Tibial nerve (tissue), 3 donors: ENCODE results near the gene NELL2.
"Not testable (repeated sequence)": the region's sequence is repeated elsewhere in the genome, so short reads cannot be mapped to it uniquely, and the experiment has no call there.

ENCODE experiments used
- CTCF ChIP-seq, 5 experiments: fragments of 200-600 bp in 3 of 5; fragments of 450-650 bp in 2 of 5; sonication (generic) in 3 of 5; IDR thresholded peaks; one replicate each; pipeline ENCODE4 v1.5.1; 2016 to 2019; ENCODE audit warnings: antibody characterized with exemption in 5 of 5, mild to moderate bottlenecking in 3 of 5, moderate library complexity in 2 of 5
- POLR2A ChIP-seq, 2 donors: fragments of 450-650 bp; IDR thresholded peaks; one replicate each; pipeline ENCODE4 v1.6.1; 2017; ENCODE audit warnings: antibody characterized with exemption in 2 of 2, mild to moderate bottlenecking in 2 of 2, moderate library complexity in 2 of 2

GRCh38 chr12:44834996-44835395, 41.1 kb downstream of the NELL2 start:
- not testable (repeated sequence) for TF ChIP-seq CTCF, POLR2A (IDR thresholded peaks at IDR 0.05)
